PC-9 (cell line): ENCODE measurements around the gene DRC1.

Experiments
- EZH2 ChIP-seq: fragments of 200-600 bp; sonication (generic); IDR thresholded peaks from 2 replicates; pipeline ENCODE4 v1.8.0; 2017; ENCODE audit warnings: antibody characterized with exemption, low read depth
- TF ChIP-seq, protein P1 (sequence below): fragments of 200-600 bp; sonication (generic); conservative IDR thresholded peaks from 2 replicates; pipeline ENCODE4 v1.6.1; 2017; ENCODE audit warnings: mixed run types, antibody characterized with exemption, mild to moderate bottlenecking, moderate library complexity

DNA sequence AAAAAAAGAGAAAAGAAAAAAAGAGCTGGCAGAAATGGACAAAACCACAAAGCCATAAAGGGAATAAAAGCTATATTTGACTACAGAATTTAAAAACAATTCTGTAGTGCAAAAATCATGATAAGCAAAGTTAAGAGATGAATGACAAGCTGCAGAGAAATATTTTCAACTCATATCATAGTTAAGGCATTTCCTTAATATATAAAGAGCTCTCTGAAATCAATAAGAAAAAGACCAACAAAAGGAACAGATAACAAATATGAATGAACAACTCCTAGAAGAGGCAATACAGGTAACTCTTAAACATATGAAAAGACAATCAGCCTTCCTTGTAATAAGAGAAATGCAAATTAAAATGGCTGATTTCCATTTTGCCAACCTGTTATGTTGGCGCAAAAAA is 50.0 kb downstream of the DRC1 start:
- TF ChIP-seq, protein P1, sequence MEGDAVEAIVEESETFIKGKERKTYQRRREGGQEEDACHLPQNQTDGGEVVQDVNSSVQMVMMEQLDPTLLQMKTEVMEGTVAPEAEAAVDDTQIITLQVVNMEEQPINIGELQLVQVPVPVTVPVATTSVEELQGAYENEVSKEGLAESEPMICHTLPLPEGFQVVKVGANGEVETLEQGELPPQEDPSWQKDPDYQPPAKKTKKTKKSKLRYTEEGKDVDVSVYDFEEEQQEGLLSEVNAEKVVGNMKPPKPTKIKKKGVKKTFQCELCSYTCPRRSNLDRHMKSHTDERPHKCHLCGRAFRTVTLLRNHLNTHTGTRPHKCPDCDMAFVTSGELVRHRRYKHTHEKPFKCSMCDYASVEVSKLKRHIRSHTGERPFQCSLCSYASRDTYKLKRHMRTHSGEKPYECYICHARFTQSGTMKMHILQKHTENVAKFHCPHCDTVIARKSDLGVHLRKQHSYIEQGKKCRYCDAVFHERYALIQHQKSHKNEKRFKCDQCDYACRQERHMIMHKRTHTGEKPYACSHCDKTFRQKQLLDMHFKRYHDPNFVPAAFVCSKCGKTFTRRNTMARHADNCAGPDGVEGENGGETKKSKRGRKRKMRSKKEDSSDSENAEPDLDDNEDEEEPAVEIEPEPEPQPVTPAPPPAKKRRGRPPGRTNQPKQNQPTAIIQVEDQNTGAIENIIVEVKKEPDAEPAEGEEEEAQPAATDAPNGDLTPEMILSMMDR = no peak
- no peak for TF ChIP-seq EZH2
